Effector memory CD8-positive, alpha-beta T cell (primary cell): Measurements from ENCODE around the gene KRT6B.
"Not testable (repeated sequence)": the region's sequence is repeated elsewhere in the genome, so short reads cannot be mapped to it uniquely, and the experiment has no call there.

Source experiments
- ATAC-seq: fragments of 150-1000 bp; cut with Tn5 transposase; replicated peaks from 2 replicates; pipeline ENCODE4 v1.10.0; 2021; ENCODE audit warnings: mild to moderate bottlenecking, moderate library complexity
- DNase-seq, 3 experiments: peaks; one replicate each; pipeline ENCODE4 v3.0.0; 2021
- H3K27ac Mint-ChIP-seq, 2 donors: one replicate each; pipeline ENCODE4 v1.8.0; 2022; ENCODE audit warnings: mild to moderate bottlenecking in 2 of 2, mixed read lengths in 2 of 2, moderate library complexity in 2 of 2
- H3K27me3 Mint-ChIP-seq, 2 donors: one replicate each; pipeline ENCODE4 v1.8.0; 2022; ENCODE audit warnings: mixed read lengths in 2 of 2
- H3K36me3 Mint-ChIP-seq: one replicate; pipeline ENCODE4 v1.8.0; 2022; ENCODE audit warnings: mild to moderate bottlenecking, moderate library complexity, mixed read lengths; ENCODE audit not compliant: insufficient read depth
- H3K4me1 Mint-ChIP-seq, 2 donors: one replicate each; pipeline ENCODE4 v1.8.0; 2022; ENCODE audit warnings: low read depth in 2 of 2, mixed read lengths in 2 of 2
- H3K4me3 Mint-ChIP-seq, 2 donors: one replicate each; pipeline ENCODE4 v1.8.0; 2022; ENCODE audit warnings: mild to moderate bottlenecking in 2 of 2, mixed read lengths in 2 of 2, moderate library complexity in 2 of 2
- H3K9me3 Mint-ChIP-seq, 2 donors: one replicate each; pipeline ENCODE4 v1.8.0; 2022; ENCODE audit warnings: mixed read lengths in 2 of 2

The KRT6B gene

GRCh38 chr12:52488736-52489135 is 36.8 kb upstream of the KRT6B start:
- Mint-ChIP-seq H3K27me3 (peaks cover 51 to 90% of the 10 kb centered on the region in 2 donors), H3K27ac (no peak overlapping the region), H3K4me3 (no peak overlapping the region), H3K9me3 (no peaks in the 10 kb centered on the region), H3K4me1 (no peaks in the 10 kb centered on the region), H3K36me3 (peaks cover 3% of the 10 kb centered on the region)
- DNase-seq: no peak
- ATAC-seq: no peak

DNA sequence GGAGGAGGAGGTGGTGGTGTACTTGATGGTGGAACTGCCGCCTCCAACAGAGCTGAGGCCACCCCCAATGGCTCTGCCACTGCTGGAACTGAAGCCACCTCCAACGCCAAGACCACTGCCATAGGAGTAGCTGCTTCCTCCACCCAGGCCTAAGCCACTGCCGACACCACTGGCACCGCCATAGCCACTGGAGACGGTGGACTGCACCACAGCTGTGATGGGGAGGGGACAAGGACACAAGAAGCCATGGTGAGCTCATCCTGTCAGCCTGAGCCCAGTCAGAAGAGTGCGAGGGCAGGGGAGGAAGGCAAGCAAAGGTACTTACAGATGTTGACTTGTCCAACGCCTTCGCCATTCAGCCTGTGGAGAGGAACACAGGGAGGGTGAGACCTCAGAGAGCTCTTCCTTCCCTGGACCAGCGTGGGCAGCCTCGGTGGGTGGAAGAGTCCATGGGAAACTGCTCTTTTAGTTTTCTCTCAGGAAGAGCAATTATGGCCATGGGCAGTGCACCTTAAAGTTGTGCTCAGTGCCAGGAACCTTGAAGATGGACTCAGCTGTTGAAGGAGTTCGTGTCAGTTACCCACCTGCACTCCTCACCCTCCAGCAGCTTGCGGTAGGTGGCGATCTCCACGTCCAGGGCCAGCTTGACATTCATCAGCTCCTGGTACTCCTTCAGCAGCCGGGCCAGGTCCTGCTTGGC is 35.9 kb upstream of the KRT6B start:
- peaks cover 58 to 90% of the 10 kb centered on the region in 2 donors for H3K27me3 Mint-ChIP-seq
- H3K36me3 Mint-ChIP-seq, H3K27ac Mint-ChIP-seq: not testable (repeated sequence)

DNA sequence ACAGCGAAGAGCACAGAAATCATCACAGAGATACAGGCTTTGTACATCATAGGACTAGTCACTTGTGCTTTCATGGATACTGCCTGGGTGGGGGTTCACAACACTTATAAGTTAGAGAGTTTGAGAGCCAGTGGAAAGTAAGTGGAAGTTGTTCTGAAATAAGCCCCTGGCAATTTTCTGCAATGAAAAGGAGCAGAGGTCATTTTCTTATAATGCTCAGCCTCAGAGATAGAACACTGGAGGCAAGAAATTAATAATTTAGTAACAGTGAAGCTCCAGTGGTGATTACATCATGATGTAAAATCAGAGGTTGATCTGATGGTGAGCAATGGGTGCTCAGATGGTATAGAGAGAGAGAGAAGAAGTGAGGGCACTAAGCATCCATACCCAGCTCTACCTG is 35.3 kb upstream of the KRT6B start:
- Mint-ChIP-seq H3K4me3 (no peak overlapping the region), H3K27me3 (peaks cover 59 to 86% of the 10 kb centered on the region in 2 donors)
- no peak for DNase-seq

More for the DNA sequence above, 35.9 kb upstream of the KRT6B start:
- DNase-seq, H3K9me3 Mint-ChIP-seq, H3K4me1 Mint-ChIP-seq, ATAC-seq, H3K4me3 Mint-ChIP-seq: not testable (repeated sequence)

DNA sequence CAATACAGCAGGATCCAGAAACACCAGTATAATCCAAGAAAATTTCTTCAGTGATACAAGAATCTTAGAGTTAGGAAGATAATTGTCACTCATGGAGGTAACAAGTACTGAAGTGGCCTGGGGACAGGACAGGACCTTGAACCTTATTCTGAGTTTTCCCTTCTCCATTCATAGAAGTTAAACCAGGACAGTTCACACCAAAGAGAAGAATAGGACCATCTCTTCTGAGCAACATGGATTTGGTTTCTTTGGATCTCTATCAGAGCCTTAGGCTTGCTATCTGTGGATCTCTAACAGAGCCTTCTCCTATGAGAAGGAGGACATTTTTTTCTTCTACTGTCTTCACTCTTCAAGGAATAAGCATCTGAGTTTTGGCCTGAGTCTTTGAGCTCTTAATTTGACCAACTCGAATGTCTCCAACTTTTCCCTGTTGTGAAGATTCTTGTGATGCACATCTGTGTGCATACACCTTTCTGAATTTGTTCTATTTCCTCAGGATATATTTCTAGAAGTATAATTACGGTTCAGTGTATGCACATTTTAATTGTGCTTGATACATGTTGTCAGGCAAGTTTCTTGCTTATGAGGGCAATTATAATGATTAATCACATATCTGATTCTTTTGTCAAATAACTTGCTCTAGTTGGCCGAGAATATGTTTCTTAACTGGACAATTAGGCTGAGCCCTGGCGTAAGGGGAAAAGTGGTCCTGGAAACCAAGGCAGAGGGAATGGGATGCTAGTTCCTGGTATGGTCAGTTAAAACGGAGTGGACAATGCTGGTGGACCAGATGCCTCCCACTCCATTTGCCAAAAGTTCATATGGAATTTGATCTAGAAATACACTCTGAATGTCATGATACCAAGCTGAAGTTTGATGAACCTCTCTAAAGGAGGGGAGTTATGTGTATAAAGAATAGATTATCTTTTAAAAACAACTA is 34.5 kb upstream of the KRT6B start:
- DNase-seq (no peak), ATAC-seq (no peak)
- Mint-ChIP-seq H3K4me3 (no peak overlapping the region), H3K4me1 (no peaks in the 10 kb centered on the region), H3K27me3 (peaks cover 56 to 78% of the 10 kb centered on the region in 2 donors), H3K27ac (no peak overlapping the region), H3K9me3 (no peaks in the 10 kb centered on the region), H3K36me3 (peaks cover 1% of the 10 kb centered on the region)

More for the DNA sequence above, 35.3 kb upstream of the KRT6B start:
- no peak for ATAC-seq
- Mint-ChIP-seq H3K4me1 (no peaks in the 10 kb centered on the region), H3K9me3 (no peaks in the 10 kb centered on the region), H3K27ac (no peak overlapping the region), H3K36me3 (peaks cover 3% of the 10 kb centered on the region)

- Mint-ChIP-seq H3K4me3 (no peak overlapping the region), H3K4me1 (no peaks in the 10 kb centered on the region), H3K27ac (no peak overlapping the region), H3K9me3 (no peaks in the 10 kb centered on the region), H3K27me3 (peaks cover 24 to 33% of the 10 kb centered on the region in 2 donors), H3K36me3 (no peaks in the 10 kb centered on the region)
- no peak for DNase-seq
- no peak for ATAC-seq
Observed at GRCh38 chr12:52480073-52480472, 28.1 kb upstream of the KRT6B start.

GRCh38 chr12:52477651-52478050 is 25.7 kb upstream of the KRT6B start:
- Mint-ChIP-seq H3K27me3 (peaks cover 4 to 8% of the 10 kb centered on the region in 2 donors), H3K27ac (no peak overlapping the region), H3K36me3 (no peaks in the 10 kb centered on the region), H3K4me1 (no peaks in the 10 kb centered on the region), H3K9me3 (no peaks in the 10 kb centered on the region), H3K4me3 (no peak overlapping the region)
- ATAC-seq: no peak
- no peak for DNase-seq

- H3K9me3 Mint-ChIP-seq: no peaks in the 10 kb centered on the region
- H3K36me3 Mint-ChIP-seq: no peaks in the 10 kb centered on the region
- no peak for ATAC-seq
- H3K27ac Mint-ChIP-seq: no peak overlapping the region
- H3K27me3 Mint-ChIP-seq: peaks cover 11 to 17% of the 10 kb centered on the region in 2 donors
- DNase-seq: no peak
- no peaks in the 10 kb centered on the region for H3K4me1 Mint-ChIP-seq
- no peak overlapping the region for H3K4me3 Mint-ChIP-seq
Observed at GRCh38 chr12:52474212-52474611, 22.3 kb upstream of the KRT6B start.

DNA sequence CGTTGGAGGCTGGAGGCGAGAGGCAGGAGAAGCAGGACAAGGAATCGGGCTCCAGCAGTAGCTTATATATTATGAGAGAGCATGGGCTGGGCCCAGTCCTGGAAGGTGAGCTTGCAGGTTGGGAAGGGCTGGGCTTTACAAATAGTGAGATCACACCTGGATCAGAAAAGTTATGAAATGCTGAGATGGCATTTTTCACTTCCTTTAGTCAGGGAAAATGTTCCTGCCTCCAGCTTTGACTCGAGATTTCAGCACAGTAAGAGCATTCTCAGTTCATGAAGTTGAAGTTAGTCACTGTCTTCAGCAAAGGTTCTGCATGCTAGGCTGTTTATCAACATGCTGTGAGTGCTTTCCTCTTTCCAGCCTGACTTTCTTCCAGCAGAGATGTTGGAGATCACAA is 21.8 kb upstream of the KRT6B start, which contains the start of gene KRT6C:
TSS of gene KRT6C (minus strand) at position 38 of the 400 bp plus-strand sequence. CDS start 68 bp downstream, outside the sequence.
- H3K4me1 Mint-ChIP-seq: no peaks in the 10 kb centered on the region
- H3K9me3 Mint-ChIP-seq: no peaks in the 10 kb centered on the region
- no peak within 1 kb of the TSS for H3K4me3 Mint-ChIP-seq
- no peak within 1 kb of the TSS for H3K27ac Mint-ChIP-seq
- H3K36me3 Mint-ChIP-seq: no peaks in the 10 kb centered on the region
- DNase-seq (no peak), ATAC-seq (no peak)
- peaks cover 11 to 22% of the 10 kb centered on the region in 2 donors for H3K27me3 Mint-ChIP-seq

GRCh38 chr12:52469853-52470252 is 17.9 kb upstream of the KRT6B start:
- ATAC-seq (no peak), DNase-seq (no peak)
- Mint-ChIP-seq H3K36me3 (no peaks in the 10 kb centered on the region), H3K4me1 (no peaks in the 10 kb centered on the region), H3K27me3 (peaks cover 24 to 40% of the 10 kb centered on the region in 2 donors), H3K9me3 (no peaks in the 10 kb centered on the region), H3K4me3 (no peak overlapping the region), H3K27ac (no peak overlapping the region)

DNA sequence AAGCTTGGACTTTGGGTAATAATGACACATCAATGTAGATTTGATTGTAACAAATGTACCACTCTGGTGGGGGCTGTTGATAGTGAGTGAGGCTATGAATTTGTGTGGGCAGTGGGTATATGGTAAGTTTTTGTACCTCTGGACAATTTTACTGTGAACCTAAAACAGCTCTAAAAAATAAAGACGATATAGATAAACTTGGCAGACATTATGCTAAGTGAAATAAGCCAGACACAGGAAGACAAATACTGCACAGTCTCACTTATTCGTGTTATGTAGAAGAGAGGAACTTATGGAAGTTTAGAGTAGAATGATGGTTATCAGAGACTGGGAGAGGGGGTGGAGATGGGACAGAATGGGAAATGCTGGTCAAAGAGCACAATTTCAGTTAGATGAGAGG is 13.0 kb upstream of the KRT6B start:
- Mint-ChIP-seq H3K36me3 (no peaks in the 10 kb centered on the region), H3K27ac (no peak overlapping the region), H3K4me3 (no peak overlapping the region), H3K27me3 (peaks cover 29 to 52% of the 10 kb centered on the region in 2 donors), H3K9me3 (no peaks in the 10 kb centered on the region), H3K4me1 (no peaks in the 10 kb centered on the region)
- ATAC-seq (no peak), DNase-seq (no peak)

GRCh38 chr12:52461693-52462092 is 9.7 kb upstream of the KRT6B start:
- Mint-ChIP-seq H3K4me1 (no peaks in the 10 kb centered on the region), H3K27me3 (peaks cover 24 to 34% of the 10 kb centered on the region in 2 donors), H3K36me3 (no peaks in the 10 kb centered on the region)

GRCh38 chr12:52458861-52459260 is 6.9 kb upstream of the KRT6B start:
- Mint-ChIP-seq H3K36me3 (no peaks in the 10 kb centered on the region), H3K27me3 (peaks cover 16 to 33% of the 10 kb centered on the region in 2 donors), H3K9me3 (no peaks in the 10 kb centered on the region), H3K4me1 (peaks cover 12% of the 10 kb centered on the region in 2 donors), H3K4me3 (no peak overlapping the region), H3K27ac (no peak overlapping the region)
- no peak for DNase-seq
- no peak for ATAC-seq

More at GRCh38 chr12:52461693-52462092, 9.7 kb upstream of the KRT6B start:
- no peak for DNase-seq
- H3K4me3 Mint-ChIP-seq: no peak overlapping the region
- H3K27ac Mint-ChIP-seq: no peak overlapping the region
- H3K9me3 Mint-ChIP-seq: no peaks in the 10 kb centered on the region
- ATAC-seq: no peak

GRCh38 chr12:52455821-52456220 is 3.9 kb upstream of the KRT6B start:
- ATAC-seq: no peak
- no peak overlapping the region for H3K4me3 Mint-ChIP-seq
- no peak for DNase-seq

More at GRCh38 chr12:52455821-52456220, 3.9 kb upstream of the KRT6B start:
- Mint-ChIP-seq H3K27ac (no peak overlapping the region), H3K27me3 (peaks cover 9 to 26% of the 10 kb centered on the region in 2 donors), H3K4me1 (peaks cover 12% of the 10 kb centered on the region in 2 donors), H3K36me3 (no peaks in the 10 kb centered on the region), H3K9me3 (no peaks in the 10 kb centered on the region)
